HG03045 (cell line): ENCODE results near the gene UBL4A.

Source experiments
- ATAC-seq: cut with Tn5 transposase; IDR thresholded peaks from one replicate; pipeline ENCODE4 v1.9.1; 2021; ENCODE audit warnings: mild to moderate bottlenecking, moderate library complexity; ENCODE audit not compliant: unreplicated experiment

Gene UBL4A

DNA sequence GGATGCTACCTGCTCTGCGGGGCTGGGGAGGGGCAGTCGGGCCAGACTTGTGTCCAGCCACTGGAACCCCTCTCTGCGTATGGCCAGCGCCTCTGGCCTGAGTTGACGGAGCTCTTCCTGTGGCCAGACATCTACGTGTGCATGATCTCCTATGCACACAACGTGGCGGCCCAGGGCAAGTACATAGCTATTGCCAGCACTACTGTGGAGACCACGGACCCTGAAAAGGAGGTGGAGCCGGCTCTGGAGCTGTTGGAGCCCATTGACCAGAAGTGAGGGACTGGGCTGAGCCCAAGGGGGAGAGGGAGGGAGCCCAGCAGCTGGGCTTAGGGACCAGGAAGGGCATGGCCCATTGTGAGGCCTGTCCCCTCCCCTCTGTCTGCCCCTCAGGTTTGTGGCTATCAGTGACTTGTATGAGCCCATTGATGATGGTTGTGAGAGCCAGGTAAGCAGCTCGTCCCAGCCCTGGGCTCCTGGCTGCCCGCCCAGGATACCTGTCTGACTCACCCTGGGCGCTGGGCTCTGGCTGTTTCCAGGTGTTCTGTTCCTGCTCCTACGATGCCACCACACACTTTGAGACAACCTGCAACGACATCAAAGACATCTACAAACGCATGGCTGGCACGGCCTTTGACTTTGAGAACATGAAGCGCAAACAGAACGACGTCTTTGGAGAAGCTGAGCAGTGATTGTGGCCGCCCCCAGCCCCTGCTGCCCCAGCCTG lies 44.3 kb downstream of the UBL4A start:
- ATAC-seq, result no peak

DNA sequence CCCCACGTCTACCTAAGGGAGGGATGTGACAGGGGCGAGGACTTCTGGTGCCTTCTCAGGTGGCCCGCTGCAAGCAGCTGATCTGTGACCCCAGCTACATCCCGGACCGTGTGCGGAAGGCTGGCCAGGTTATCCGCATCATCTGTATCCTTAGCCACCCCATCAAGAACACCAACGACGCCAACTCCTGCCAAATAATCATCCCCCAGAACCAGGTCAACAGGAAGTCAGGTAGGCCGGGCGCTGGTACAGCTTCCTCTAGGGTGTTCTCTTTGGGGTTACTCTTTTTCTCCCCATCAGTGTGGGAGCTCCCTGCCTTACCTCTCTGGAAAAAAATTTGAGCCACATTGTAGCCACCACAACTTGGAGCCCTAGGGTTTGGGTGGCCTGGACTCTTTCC lies 44.9 kb downstream of the UBL4A start:
- ATAC-seq, result no peak

DNA sequence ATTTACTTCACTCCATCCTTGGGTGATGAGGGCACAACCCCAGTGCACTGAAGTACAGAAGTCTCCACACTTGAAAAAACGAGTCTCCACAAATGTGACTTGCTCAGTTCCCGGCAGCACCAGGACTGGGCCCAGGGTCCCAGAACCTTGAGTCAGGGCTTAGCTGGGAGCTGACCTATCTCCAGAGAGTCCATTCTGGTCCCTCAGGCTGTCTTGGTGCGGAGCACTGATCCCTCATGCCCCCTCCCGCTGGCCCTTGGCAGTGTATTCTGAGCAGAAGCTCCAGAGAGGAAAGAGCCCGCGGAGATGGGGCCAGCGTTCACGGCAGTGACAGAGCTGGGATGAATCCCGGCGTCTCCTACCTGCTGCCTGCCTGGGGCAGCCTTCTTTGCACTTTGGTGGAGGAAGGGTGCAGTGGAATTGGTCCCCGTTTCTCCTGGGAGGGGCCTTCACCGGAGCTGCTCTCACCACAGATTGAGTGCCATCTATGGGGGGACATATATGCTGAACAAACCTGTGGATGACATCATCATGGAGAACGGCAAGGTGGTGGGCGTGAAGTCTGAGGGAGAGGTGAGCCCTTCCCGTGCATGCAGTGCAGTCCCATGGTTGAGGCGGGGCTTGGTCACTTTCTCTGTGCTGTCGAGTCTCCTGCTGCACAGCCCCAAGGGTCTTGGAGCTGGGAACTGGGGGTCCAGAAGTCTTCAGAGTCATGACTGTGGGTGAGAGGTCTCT lies 45.6 kb downstream of the UBL4A start:
- no peak for ATAC-seq

DNA sequence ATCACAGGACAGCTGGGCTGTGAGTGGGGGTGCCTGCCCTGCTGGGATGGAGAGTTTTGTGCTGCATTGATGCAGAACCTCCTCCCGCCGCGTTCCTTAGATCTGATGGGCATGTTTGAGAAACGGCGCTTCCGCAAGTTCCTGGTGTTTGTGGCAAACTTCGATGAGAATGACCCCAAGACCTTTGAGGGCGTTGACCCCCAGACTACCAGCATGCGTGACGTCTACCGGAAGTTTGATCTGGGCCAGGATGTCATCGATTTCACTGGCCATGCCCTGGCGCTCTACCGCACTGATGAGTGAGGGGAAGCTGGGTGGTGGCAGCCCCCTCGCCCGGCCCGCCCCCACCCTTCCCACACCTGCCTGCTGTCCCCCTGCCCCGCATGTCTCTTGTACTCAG lies 46.6 kb downstream of the UBL4A start:
- no peak for ATAC-seq

DNA sequence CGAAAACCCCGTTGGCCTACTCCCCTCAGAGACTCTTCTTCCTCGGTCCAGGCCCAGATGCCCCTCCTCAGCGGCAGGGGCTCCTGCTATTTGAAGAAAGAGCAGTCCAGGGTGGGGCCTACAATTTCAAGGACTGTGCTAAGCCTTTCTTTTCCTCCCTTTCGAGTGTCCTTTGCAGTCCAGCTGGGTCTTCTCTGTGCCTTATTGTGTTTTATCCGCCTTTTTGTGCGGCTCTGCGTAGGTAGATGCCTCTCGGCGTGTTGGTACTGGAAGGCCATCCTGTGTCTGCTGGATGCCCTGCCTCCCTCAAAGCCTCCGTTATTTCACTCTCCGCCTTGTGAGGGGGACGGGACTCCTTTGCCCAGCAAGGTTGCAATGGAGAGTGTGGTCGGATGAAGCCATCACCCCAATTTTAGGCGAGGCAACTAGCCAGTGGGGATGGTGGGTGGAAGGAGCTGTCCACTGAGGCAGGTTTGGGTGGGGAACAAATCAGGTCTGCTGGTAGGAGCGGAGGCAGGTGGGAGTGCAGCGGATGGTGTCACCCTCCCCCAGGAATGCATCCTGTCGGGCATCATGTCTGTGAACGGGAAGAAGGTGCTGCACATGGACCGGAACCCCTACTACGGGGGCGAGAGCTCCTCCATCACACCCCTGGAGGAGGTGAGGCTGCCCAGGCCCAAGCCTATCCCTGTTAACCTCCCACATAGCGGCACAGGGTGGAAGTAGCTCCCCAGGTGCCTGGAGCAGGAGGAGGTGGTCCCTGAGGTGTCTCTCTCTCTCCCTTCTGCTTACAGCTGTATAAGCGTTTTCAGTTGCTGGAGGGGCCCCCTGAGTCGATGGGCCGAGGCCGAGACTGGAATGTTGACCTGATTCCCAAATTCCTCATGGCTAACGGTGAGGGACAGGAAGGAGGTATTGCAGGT lies 48.2 kb downstream of the UBL4A start:
- ATAC-seq, result no peak

DNA sequence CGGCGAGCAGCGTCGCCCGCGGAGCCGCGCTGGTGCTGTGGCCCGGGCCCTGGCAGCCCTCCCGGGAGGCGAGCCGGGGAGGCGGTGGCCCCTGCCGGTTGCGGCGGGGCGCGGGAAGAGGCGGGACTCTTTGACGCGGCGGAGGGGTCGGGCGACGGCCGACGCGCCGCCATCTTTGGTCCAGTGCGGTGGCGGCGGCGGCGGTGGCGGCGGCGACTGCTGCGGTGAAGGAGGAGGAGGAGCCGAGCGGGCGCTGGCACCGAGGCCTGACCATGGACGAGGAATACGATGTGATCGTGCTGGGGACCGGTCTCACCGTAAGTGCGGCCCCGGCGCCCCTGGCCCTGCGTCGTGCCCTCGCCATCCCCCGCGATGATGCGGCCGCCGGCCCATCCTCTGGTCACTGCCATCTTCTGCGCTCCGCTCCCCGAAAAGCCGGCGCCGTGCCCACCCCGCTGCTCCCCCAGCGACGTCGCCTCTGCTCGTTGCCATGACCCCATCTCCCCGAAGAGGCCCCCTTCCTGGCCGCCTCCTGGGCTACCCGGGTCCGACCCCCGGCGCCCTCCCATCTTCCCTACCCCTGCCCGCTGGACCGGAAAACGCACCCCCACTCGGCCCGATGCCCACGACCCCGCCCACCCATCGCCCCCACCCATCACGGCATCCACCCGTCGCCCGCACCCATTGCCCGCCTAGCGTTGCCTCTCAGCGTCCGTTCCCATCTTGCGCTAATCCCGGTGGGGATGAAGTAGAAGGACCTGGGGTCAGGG lies 49.2 kb downstream of the UBL4A start, which contains the start of gene GDI1:
GDI1 (plus strand) TSS at position 172 of the 770 bp plus-strand sequence; CDS start at position 273, 101 bp downstream.
- peak; percentile 40 for ATAC-seq

DNA sequence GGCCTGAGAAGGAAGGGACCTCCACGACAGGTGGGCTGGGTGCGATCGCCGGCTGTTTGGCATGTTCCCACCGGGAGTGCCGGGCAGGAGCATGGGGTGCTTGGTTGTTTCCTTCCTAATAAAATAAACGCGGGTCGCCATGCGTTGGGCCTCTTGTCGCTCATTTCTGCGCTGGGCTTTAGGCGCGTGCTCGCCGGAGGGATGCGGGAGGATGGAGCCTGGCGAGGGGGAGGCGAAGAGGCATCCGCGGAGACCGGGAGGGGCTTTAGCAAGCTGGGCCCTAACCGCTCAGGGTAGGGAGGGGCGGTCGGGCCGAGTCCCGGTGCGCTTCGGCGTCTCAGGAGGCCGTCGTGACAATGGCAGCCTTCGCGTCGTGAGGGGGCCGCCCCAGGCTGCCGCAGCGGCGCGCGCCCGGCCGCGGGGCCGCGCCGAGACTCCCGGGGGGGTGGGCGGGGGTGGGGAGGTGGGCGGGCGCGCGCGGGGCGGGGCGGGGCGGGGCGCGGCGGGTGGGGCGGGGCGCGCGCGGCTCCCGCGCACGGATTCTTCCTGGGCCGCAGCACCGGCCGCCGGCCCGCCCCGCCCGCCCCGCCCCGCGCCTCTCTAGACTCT lies 49.9 kb downstream of the UBL4A start:
- ATAC-seq, result peak; percentile 46

DNA sequence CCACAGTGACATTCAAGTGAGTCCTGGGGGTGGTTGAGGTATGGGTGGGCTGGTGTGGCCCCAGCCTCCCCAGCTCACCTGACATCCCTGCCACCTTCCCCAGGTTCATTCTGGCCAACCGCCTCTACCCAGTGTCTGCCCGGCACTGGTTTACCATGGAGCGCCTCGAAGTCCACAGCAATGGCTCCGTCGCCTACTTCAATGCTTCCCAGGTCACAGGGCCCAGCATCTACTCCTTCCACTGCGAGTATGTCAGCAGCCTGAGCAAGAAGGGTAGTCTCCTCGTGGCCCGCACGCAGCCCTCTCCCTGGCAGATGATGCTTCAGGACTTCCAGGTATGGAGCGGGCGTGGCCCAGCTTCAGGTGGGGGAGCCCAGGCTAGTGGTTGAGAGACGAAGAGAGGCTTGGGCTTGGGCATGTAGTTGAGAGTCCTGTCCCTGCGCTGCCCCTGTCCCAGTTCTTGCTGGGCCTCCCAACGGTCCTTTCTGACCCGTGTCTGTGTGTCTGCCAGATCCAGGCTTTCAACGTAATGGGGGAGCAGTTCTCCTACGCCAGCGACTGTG lies 51.2 kb downstream of the UBL4A start:
- no peak for ATAC-seq

DNA sequence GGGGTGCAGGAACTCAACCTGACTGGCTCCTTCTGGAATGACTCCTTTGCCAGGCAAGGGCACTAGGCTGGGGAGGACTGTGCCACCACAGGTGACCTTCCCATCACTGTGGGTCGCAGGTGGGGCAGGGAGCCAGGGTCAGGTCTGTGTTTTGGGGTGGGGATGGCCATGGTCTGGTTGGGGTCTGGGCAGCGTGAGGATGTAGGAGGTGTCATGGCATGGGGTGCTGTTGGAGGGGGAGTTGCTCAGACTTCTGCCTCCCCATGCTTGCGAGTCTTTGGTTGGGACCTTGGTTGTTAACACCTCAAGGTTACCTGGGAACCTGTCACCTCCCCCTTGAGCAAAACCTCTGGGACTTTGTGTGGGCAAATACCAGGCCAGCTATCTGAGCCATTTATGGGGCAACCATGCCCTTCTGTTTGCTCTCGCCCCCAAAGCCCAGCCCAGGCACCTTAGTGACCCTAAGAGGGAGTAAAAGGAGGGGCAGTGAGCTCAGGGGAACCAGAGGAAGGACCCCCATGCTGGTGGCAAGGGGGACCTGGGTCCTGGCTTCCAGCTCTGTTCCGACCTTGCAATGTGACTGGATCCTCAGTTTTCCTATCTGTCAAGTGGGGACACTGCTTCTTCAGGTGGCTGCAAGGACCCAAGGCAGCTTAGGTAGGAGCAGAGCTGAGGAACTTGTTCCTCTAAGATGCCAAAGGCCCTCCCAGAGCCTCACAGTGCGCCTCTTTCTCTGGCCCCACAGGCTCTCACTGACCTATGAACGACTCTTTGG lies 51.8 kb downstream of the UBL4A start:
- ATAC-seq, result no peak
